NT2/D1 (cell line): ENCODE data around the gene KCNG1.

Experiments used
- YY1 ChIP-seq: IDR thresholded peaks from 2 replicates; pipeline ENCODE4 v1.6.1; 2011; ENCODE audit not compliant: insufficient read length, insufficient read depth
- ZNF274 ChIP-seq: IDR thresholded peaks from 2 replicates; pipeline ENCODE4 v1.6.1; 2011; ENCODE audit warnings: mild to moderate bottlenecking, low read depth, low read length

DNA sequence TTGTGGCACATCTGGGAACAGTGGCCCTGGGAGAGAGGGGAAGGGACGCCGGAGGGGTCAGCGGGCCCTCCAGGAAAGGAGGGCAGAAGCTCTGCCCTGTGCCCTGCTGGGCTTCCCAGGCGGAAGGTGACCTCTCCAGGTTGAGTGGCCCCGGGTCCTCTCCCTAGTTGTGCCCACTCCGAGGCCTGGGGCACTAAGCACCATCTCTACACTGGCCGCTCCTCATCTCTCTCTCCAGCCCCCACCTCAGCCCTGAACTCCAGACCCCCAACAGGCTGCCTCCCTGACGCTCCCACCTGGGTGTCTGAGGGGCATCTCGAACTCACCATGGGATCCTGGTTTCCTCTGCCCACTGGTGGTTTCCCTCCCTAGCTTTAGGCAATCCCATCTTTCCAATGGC lies 18.1 kb downstream of the KCNG1 start:
- TF ChIP-seq ZNF274 (no peak), YY1 (no peak)
